Measurements from ENCODE around the gene CNN2. TPM values are rescaled to one million over a fixed set of nuclear protein-coding genes. Genes with fewer than 3 reads are reported as not detected.

The CNN2 gene
- total and polyA plus RNA-seq, 3 donors from 2014 or later, result 19.1 to 36.4 (median 28.0) TPM

DNA sequence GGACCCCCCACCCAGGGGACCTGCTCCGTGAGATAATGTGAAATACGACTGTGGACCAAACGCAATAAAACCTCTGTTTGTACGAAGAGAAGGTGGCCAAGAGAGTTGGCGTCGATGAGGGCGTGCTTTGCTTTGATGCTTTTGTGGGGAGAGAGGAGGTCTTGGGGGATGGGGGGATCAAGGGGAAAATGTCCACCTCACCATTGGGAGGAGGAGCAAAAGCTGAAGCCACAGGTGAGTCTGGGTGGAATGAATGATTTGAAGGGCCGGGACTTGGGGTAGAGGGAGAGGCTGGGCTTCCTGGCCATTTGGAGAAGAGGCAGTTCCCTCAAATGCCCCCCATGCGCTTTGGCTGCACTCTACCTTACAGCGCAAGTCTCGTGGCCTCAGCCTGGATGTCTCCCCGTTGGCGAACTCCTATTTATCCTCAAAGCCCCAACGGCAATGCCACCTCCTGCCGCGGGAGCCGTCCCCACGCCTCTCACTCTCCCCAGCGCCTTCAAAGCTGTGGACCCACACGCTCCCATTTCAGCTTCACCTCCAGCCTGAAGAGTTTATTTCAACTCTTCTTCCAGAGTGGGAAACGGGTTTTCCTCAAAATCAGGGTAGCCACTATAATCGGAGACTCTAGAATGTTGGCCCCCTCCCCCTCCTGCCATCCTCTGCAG lies 12.7 kb downstream of the CNN2 start:
- Histone ChIP-seq H3K9me3 (no peaks in the 10 kb centered on the region), H3K27me3 (no peaks in the 10 kb centered on the region), H3K4me1 (peaks cover 21% of the 10 kb centered on the region), H3K27ac (no peak overlapping the region), H3K4me3 (peak overlapping the region in 1 of 2 donors; percentile 42), H3K36me3 (ENCODE audit: low read depth, missing control alignments) (no peaks in the 10 kb centered on the region)
- 44 to 52% methylated on average over 22 of the region's 22 CpGs for WGBS, 2 donors
- intact Hi-C loops (cut with DNase I; ENCODE audit: low total_unique reads), result no loop called here
- no peak for DNase-seq
- no peak for TF ChIP-seq POLR2A (IDR thresholded peaks at IDR 0.05)
- TF ChIP-seq, protein P1, sequence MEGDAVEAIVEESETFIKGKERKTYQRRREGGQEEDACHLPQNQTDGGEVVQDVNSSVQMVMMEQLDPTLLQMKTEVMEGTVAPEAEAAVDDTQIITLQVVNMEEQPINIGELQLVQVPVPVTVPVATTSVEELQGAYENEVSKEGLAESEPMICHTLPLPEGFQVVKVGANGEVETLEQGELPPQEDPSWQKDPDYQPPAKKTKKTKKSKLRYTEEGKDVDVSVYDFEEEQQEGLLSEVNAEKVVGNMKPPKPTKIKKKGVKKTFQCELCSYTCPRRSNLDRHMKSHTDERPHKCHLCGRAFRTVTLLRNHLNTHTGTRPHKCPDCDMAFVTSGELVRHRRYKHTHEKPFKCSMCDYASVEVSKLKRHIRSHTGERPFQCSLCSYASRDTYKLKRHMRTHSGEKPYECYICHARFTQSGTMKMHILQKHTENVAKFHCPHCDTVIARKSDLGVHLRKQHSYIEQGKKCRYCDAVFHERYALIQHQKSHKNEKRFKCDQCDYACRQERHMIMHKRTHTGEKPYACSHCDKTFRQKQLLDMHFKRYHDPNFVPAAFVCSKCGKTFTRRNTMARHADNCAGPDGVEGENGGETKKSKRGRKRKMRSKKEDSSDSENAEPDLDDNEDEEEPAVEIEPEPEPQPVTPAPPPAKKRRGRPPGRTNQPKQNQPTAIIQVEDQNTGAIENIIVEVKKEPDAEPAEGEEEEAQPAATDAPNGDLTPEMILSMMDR (IDR thresholded peaks at IDR 0.05), result no peak

DNA sequence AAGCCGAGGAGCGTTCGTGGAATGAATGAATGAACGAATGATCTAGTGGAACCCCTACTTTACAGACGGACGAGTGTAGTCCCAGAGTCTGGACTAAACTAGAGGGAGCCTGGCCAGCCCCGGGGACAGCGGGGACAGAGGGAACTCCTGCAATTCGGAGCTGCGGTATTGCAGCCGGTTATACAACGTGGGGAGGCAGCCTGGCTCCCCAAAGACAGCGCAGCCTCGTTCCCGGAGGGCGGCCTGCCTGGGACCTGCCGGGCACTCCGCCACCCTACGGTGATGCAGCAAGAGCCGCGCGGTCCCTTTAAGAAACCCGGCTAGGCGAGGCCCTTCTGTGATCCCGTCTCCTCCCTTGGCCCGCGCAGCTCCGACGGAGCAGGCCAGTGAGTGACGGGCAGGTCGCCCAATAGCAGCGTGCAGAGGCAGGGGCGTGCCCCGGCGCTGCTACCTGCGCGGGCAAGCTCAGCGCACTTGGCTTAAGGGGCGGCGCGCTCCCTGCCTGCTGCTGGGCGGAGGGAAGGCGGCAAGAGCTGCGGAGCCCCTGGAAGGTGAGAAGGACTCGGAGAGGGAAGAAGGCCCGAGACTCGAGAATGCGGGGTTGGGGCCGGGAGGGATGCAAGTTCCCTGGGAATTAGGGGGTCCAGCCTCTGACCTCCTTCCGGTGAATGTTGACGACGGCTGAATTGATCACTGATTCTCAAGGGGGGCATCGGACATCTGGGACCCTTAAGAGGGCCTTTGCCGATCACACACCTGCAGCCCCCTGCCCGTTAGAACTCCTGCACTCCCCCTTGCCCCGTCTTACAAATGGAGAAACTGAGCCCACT lies 13.5 kb downstream of the CNN2 start, which contains the start of gene ABCA7:
Gene ABCA7 (plus strand): TSS at position 462 of the 830 bp plus-strand sequence. CDS start 1,255 bp downstream, outside the sequence.
- intact Hi-C loops (cut with DNase I; ENCODE audit: low total_unique reads), result no loop called here

DNA sequence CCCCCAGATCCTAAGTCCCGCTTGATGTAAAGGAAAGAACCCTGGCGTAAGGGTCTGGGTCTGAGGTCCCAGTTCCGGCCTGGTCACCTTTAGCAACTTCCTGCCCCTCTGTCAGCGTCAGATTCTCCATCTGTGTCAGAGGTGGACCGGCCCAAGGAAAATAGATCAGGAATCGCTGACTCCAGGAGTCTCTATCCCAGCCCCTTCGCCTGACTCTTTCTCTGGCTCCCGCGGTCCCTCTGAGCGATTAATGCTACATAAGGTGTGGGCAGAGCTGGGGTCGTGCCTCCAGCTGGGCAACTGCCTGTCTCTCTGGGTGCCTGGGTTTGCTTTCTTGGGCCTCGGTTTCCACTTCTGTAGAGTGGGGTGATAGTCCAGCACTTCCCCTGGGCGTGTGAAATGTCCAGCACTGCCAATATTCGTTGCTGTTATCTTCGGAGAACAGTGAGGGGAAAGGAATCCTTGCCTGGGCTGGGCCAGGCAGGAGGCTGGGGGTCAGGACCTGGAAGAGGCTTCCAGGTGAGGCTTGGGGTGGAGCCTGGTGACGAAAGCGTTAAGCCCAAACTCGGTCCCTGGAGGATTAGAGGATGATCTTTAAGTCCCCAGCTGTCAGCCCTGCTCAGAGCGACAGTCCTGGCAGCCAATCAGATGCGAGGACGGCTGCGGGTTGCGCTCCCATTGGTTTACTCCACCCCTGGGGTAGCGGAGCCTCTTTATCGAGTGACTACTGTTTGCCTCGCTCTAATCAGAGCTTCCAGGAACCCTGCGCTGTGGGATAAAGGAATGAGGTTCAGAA lies 14.3 kb downstream of the CNN2 start:
- no peak for TF ChIP-seq POLR2A (IDR thresholded peaks at IDR 0.05)
- TF ChIP-seq, protein P1 (IDR thresholded peaks at IDR 0.05), result no peak
- Histone ChIP-seq H3K27me3 (no peaks in the 10 kb centered on the region), H3K4me3 (peak overlapping the region; percentile 37 to 42), H3K4me1 (peaks cover 21% of the 10 kb centered on the region), H3K27ac (no peak overlapping the region), H3K9me3 (no peaks in the 10 kb centered on the region), H3K36me3 (ENCODE audit: low read depth, missing control alignments) (no peaks in the 10 kb centered on the region)
- 1 to 4% methylated on average over 27 of the region's 27 CpGs for WGBS, 2 donors
- peak; percentile 89 for DNase-seq
- intact Hi-C loops (cut with DNase I; ENCODE audit: low total_unique reads), result no loop called here

More for the DNA sequence above, 13.5 kb downstream of the CNN2 start, which contains the start of gene ABCA7:
- no peaks in the 10 kb centered on the region for H3K36me3 ChIP-seq (ENCODE audit: low read depth, missing control alignments)
- peak; percentile 98 for DNase-seq
- TF ChIP-seq, protein P1 (IDR thresholded peaks at IDR 0.05), result peak in 1 of 3 experiments; percentile 22
- no peak for TF ChIP-seq POLR2A (IDR thresholded peaks at IDR 0.05)
- H3K4me3 ChIP-seq, result peak within 1 kb of the TSS; percentile 37 to 42
- H3K27me3 ChIP-seq, result no peaks in the 10 kb centered on the region
- no peaks in the 10 kb centered on the region for H3K9me3 ChIP-seq
- H3K27ac ChIP-seq, result no peak within 1 kb of the TSS
- H3K4me1 ChIP-seq, result peaks cover 21% of the 10 kb centered on the region
- WGBS, 2 donors, result 0 to 1% methylated on average over 37 to 56 of the region's 56 CpGs

DNA sequence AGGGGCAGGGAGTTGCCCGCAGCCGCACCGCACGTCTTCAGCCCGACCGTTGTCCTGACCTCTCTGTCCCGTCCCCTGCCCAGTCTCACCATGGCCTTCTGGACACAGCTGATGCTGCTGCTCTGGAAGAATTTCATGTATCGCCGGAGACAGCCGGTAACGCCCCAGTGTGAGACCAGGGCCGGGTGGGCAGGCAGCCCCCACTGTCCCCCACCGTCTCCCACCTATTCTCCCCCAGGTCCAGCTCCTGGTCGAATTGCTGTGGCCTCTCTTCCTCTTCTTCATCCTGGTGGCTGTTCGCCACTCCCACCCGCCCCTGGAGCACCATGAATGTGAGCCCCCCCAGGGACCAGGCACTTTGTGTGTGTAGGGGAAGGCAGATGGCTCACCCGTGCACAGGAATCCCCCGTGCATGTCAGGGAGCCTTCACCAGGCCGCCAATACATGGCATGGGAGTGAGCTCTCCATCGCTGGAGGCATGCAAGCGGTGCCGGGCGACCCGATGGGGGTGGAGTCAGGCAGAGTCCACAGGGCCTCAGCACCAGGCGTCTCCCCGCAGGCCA lies 14.9 kb downstream of the CNN2 start:
- Histone ChIP-seq H3K4me1 (peaks cover 21% of the 10 kb centered on the region), H3K4me3 (peak overlapping the region in 1 of 2 donors; percentile 42), H3K36me3 (ENCODE audit: low read depth, missing control alignments) (no peaks in the 10 kb centered on the region), H3K27me3 (no peaks in the 10 kb centered on the region), H3K27ac (no peak overlapping the region), H3K9me3 (no peaks in the 10 kb centered on the region)
- WGBS, 2 donors, result 3 to 40% methylated on average over 10 to 26 of the region's 26 CpGs
- DNase-seq, result no peak
- intact Hi-C loops (cut with DNase I; ENCODE audit: low total_unique reads), result no loop called here
- no peak for TF ChIP-seq POLR2A (IDR thresholded peaks at IDR 0.05)
- TF ChIP-seq, protein P1 (IDR thresholded peaks at IDR 0.05), result no peak
